Measurements from ENCODE around the gene NOL3.

The NOL3 gene

DNA sequence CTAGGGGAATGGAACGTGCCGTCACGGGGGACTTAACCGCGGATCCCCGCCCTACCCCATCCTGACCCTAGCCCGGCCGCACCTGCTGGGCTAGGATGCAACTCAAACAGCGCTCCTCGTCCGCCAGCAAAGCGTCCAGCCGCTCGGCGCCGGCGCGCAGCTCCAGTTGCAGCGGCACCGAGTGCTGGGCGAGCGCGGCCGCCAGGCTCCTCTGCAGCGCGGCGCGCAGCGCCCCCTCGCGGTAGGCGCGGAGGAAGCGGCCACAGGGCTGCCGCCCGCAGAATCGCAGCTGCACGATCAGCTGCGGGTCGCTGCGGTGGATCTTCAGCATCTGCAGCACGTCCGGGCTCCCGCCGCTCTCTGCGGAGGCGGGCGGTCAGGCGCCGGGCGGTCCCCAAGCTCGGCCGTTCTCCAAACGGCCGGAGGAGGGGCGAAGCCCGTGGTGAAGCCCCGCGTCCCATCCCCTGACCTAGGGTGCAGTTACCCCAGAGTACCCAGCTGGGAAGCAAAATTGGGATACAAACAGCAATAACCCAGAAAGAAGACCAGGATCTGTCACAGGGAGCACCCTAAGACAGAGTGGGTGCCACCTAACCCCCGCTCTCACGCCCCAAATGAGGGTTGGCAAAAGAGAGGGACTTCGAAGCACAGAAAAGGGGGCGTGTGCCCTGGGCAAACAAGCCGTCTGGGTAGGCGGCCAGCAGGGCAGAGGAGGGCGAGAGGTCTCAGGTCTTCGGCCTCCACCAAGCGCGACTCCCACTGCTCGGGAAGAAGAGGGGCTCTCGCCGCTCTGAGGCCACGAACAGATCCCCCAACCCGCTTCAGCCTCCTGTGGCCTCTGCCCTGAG lies 14.8 kb upstream of the NOL3 start:
- DNase-seq = peak; percentile 85

DNA sequence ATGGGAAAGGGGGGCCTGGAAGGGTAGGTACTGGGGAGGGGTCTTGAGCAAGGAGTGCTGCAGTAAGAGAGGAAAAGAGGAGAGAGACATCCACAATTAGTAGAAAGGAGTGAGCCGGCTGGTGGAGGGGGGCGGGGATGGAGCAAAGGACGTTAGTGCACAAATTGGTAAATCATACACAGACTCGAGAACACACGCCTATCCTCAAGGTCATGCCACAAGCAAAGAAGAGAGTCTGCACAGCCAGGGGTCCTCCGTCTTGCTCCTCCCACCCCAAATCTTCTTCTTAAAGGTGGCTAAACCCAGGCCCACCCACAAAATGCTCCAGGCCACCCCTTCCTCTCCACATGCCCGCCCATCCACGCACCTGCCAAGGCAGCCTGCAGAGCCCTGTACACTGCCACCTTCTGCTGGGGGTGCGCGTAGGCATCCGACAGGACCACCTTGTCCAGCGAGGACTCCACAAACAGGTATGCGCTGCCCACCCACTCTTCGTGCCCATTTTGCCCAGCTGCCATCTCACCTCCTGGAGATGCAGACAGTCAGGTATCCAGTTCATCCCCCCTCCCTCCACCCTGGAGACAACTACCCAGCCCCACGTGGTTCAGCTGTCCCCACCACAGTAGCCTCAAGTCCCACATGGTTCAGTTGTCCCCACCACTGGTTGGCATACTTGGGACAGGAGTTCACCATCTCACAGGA lies 14.0 kb upstream of the NOL3 start:
- no peak for DNase-seq

DNA sequence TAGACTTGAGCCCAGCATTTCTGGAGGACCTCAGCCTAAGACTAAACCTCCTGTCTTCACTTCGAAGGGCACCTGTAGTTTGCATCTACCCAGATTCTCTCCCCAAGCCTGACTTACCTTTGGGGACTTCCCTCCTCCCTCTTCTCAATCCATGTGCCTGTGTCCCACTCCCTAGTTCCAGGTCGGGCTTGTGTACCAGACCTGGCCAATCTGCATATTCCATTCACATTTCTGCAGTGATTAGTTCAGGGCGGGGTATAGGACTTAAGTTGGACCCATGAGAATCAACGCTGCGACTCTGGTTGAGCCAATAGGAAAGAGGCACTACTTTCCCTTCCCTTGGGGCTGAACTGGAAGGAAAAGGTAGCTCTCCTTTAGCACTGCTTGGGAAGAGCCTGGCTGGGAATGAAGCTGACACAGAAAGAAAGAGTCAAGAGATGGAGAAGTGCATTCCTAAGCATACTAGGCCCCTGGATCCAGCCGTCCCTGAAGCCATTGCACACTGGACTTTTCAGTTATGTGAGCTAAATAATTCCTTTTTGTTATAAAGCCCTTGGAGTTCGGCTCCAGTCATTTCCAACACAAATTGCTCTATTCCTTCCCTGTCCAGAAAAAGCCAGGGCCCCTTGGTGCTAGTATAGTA lies 13.1 kb upstream of the NOL3 start:
- no peak for DNase-seq

DNA sequence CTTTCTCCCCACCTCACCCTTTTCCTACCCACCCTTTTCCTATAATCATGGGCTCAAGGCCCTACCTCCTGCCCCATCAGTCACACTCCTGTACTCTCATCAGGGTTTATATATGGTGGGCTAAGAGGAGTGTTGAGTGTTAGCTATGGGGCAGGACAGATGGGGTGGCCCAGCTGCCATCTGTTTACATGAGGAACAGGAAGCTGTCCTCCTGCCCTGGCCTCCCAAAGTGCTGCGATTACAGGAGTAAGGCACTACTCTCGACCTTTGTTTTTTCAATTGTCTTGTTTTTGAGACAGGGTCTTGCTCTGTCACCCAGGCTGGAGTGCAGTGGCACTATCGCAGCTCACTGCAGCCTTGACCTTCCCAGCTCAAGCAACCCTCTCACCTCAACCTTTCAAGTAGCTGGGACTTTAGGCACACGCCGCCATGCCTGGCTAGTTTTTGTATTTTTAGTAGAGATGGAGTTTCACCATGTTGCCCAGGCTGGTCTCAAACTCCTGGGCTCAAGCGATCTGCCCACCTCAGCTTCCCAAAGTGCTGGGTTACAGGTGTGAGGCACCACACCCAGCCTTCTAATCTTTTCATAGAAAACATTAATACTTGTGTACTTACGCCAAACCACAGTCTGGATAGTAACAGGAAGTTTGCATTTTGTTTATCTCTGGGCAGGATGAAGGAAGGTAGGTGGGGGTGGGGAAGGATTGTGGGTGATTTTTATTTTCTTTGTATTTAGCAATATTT lies 12.3 kb upstream of the NOL3 start:
- DNase-seq = no peak

DNA sequence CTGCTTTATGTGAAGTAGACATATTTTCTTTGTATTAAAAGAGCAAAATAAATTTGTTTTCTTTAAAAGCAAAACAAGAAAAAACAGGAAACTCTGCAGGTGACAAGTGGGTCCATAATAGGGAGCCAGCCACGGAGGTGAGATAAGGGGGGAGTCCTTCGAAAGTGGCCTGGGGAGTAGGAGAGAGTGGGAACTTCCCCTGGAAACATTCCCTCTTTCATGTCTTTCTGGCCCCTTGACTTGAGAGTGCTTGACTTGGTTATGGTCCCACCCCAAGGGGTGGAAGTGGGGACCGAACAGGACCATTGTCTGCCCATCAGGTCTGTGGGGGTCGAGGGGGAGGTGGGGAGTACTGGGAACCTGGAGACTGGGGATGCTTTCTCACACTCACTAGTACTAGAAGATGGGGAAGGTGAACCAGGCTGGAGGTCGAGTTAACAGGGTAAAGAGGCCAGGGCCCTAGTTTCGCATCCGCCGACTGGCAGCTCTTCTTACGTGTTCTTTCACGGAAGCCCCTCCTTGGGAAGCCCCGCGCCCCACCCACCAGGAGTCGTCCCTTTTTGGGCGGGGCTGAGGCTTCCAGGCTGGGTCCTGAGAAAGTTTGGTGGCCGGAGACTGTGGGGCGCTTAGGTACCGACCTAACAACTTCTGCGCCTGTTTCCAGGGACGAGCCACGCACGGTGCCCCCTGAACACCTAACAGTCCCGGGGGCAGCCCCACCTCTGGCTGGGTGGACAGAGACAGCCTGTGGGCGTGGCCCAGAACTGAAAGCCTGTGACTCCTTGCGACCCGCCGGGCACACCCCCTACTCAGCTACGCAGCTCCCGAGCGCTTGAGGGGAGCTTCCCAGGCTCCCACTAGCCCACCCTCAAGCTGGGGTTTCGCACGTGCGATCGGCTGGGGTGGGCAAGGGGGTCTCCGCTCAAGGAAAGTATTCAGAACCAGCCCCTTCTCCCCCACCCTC lies 11.4 kb upstream of the NOL3 start:
- DNase-seq = no peak

DNA sequence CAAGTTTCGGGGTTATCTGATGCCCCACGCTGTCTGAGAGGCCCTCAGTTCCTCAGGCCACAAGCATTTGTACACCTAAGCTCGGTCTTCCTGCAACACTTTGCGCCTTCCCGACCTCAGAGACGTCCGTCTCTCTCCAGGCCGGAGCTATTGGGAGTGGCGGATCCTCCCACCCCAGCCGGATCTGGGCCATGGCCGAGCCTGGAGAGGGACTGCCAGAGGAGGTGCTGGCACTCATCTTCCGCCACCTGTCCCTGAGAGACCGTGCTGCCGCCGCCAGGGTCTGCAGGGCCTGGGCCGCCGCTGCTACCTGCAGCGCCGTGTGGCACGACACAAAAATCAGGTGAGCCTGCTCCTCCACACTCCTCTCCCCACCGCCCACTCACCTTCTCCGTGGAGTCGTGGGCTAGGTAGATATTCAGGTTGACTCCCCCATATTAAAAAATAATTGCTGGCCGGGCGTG lies 8.7 kb upstream of the NOL3 start:
- no peak for DNase-seq

DNA sequence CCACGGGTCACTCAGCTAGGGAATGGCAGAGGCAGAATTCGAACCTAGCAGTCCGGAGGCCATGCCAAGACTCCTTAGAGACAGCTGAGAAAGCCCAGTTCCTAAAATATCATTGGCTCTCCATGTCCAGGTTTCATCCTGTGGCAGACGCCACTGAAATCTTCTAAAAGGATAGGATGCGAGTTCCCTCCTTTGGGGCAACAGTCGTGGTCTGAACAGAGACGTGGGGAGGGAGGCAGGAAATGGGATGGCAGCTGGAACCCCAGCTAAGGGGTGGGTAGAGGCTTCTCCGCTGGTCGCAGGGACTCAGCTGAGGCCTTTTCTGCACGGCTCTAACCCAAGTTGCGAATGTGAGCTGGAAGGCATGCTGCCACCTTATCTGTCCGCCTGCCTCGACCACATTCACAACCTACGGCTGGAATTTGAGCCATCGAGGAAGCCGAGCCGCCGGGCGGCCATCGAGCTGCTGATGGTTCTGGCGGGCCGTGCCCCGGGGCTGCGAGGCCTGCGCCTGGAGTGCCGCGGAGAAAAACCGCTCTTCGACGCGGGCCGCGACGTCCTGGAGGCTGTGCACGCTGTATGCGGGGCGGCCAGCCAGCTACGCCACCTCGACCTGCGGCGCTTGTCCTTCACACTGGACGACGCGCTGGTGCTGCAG lies 7.7 kb upstream of the NOL3 start:
- DNase-seq = no peak

DNA sequence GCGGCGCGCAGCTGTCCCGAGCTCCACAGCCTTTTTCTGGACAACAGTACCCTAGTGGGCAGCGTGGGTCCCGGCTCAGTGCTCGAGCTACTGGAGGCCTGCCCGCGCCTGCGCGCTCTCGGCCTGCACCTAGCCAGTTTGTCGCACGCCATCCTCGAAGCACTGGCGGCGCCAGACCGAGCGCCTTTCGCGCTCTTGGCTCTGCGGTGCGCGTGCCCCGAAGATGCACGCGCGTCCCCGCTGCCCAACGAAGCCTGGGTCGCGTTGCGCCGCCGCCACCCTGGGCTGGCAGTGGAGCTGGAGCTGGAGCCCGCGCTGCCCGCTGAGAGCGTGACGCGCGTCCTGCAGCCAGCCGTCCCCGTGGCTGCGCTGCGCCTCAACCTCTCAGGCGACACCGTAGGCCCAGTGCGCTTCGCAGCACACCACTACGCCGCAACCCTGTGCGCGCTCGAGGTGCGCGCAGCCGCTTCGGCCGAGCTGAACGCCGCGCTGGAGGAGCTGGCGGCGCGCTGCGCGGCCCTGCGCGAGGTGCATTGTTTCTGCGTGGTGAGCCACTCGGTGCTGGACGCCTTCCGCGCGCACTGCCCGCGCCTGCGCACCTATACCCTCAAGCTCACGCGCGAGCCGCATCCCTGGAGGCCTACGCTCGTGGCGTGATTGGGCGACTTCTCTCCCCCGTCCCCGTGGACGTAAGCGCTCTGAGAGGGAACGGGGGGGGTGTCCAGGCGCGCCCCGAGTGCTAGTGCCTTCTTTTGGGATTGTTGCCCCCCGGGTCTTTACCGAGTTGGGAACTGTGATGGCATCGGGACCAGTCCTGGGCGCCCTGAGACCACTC lies 7.0 kb upstream of the NOL3 start:
- DNase-seq = peak; percentile 34

DNA sequence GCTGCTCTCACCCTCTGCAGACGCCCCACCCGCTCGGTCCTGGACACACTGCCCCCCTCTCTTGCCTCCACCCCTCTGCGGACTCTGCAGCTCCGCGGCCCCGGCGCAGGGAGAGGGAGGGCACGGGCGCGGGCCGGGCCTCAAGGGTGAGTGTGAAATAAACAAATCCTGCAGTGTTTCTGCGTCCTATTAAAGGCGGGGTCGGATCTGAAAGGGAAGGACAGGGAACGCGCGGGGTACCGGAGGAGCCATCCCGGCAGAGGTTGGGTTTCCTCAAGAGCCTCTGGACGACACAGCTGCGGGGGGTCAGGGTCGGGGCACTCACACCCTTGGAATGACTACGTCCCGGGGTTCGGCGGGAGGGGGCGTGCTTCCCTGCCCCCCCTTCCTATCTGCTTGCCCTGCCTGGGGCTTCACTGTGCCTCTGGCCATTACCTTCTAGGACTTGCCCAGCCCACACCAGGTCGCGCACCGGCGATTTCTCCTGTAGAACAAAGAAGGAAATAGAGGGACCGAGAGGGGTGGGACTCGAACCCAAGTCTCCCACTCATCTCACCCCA lies 6.3 kb upstream of the NOL3 start:
- peak; percentile 33 for DNase-seq

DNA sequence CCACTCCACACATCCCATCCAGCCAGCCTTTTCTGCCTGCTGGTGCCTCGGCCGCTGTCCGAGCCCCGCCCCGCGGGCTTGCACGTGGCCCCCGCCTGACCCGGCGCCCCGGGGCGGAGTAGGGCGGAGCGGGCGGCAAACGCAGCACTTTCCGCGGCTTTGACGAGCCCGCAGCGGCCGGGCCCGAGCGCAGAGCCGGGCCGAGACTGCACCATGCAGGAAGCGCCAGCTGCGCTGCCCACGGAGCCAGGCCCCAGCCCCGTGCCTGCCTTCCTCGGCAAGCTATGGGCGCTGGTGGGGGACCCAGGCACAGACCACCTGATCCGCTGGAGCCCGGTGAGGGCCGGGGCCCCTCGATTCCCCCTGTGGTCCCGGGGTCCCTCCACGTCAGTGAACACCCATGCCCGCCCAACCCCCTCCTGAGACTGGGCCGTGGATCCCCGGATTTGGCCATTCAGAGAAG lies 5.7 kb upstream of the NOL3 start, which contains the start of gene HSF4:
HSF4 (plus strand) TSS at position 147 of the 463 bp plus-strand sequence; CDS start at position 214, 67 bp downstream.
- peak; percentile 29 for DNase-seq

DNA sequence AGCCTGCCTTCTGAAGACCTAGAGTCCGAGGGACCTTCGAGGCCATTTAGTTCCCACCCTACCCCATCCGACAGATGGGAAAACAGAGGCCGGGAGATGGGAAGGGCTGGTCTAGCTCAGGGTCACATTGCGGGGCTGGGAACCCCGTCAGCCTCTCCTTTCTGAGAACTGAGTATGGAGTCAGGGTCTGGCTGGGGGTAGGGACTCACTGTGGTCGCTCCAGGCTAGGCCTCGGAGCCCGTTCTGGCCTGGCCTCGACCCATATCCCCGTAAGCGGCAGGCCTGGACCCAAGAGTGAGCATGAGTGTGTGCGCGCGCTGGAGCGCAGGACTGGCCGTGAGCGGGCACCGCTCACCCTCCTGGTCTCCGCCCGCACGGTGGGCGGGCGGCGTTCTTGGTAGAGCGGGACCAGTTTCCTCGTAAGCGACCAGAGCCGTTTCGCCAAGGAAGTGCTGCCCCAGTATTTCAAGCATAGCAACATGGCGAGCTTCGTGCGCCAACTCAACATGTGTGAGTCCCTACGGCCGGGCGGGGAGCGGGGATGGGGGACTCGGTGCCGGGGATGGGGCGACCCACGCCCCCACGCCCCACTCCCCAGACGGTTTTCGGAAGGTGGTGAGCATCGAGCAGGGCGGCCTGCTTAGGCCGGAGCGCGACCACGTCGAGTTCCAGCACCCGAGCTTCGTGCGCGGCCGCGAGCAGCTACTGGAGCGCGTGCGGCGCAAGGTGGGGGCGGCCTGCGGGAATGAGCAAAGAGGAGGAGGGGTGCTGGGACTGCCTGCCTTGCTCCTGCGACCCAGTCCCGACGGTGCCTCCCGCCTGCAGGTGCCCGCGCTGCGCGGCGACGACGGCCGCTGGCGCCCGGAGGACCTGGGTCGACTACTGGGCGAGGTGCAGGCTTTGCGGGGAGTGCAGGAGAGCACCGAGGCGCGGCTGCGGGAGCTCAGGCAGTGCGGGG lies 4.9 kb upstream of the NOL3 start:
- DNase-seq = no peak

DNA sequence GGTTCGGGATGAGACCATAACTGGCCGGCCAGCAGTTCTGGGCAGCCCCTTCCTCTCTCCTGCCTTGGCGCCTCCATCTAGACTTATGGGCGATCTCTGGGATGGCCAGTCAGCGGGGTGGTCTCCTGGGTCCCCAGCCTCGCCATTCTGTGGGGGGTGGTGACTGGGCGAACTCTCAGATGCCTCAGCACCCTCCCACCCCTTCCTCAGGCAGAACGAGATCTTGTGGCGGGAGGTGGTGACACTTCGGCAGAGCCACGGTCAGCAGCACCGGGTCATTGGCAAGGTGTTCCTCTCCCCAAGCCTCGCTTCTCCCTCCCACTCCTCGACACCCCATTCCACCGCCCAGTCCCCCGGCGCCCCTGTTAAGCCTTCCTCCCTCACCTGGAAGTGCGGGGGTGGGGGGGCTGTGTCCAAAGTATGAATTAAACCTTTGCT lies 4.2 kb upstream of the NOL3 start:
- no peak for DNase-seq

DNA sequence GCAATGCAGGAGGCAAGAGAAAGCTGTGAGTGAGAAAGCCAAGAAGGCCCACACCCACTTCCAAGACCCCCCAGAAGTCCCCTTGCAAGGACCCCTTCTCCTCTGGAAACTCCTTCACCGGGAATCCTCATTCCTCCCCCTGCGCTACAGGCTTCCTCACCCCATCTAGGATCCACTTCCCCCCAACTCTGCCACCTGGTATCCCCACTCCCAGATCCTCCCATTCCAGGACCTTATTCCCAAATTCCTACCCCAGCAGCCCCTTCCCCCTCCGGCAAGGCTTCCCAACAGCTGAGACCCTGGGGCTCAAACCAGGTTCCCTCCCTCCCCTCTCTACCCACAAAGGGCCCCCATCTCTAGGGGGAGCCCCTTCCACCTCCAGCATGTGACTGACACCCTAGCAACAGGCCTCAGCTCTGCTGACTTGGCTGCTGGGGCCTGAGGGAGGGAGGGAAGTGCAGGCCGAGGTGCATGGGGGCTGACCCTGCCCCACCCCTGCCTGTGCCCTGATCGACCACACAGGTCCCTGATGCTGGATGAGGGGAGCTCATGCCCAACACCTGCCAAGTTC lies 3.7 kb upstream of the NOL3 start:
- DNase-seq = no peak

DNA sequence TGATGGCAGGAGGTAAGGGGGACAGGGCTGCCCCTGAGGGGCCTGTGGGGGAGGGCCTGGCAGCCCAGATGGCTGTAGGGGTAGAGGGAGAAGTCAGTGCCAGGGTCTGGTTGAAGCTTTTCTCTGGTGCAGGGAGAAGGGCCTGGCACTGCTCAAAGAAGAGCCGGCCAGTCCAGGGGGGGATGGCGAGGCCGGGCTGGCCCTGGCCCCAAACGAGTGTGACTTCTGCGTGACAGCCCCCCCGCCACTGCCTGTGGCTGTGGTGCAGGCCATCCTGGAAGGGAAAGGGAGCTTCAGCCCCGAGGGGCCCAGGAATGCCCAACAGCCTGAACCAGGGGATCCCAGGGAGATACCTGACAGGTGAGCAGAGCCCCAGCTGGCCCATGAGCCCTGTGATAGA lies 2.8 kb upstream of the NOL3 start:
- DNase-seq = no peak

DNA sequence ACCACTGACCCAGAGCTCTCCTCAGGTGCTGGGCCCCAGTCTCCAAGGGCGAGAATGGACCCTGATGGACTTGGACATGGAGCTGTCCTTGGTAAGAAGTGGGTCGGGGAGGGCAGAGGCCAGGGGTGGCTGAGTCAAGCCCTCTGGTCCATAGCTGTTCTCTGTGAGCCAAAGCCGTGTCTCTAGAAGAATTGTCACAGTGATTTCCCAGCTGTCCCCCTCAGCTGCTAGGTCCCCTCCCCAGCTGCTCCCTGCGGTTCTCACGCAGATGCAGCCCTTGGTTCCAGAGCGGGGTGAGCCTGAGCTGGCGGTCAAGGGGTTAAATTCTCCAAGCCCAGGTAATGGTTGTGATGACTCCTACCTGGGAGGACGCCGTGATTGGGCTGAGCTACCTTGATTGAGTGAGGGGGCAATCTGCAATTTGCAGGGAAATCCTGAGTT lies 1.3 kb upstream of the NOL3 start:
- DNase-seq = no peak

DNA sequence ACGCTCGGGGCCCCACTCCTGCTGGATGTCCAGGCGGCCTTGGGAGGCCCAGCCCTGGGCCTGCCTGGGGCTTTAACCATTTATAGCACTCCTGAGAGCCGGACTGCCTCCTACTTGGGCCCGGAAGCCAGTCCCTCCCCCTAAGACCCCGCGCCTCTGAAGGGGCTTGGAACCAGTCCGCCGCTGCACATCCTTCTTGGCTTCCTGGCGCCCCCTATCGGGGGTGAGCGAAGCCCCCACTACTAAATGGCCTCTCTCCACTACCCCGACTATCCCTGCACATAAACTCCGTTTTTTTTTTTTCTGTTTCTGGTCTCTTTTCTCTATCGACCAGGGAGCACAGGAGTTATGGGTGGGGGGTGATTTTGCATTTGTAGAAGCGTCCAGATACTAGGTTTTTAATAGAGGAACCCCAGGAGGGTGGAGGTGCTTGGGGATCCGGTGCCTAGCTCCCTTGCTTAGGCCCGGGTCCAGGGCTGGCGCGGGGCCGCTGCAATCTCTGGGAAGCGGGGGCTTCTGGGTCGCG lies 633 bp upstream of the NOL3 start:
- DNase-seq = peak; percentile 34

DNA sequence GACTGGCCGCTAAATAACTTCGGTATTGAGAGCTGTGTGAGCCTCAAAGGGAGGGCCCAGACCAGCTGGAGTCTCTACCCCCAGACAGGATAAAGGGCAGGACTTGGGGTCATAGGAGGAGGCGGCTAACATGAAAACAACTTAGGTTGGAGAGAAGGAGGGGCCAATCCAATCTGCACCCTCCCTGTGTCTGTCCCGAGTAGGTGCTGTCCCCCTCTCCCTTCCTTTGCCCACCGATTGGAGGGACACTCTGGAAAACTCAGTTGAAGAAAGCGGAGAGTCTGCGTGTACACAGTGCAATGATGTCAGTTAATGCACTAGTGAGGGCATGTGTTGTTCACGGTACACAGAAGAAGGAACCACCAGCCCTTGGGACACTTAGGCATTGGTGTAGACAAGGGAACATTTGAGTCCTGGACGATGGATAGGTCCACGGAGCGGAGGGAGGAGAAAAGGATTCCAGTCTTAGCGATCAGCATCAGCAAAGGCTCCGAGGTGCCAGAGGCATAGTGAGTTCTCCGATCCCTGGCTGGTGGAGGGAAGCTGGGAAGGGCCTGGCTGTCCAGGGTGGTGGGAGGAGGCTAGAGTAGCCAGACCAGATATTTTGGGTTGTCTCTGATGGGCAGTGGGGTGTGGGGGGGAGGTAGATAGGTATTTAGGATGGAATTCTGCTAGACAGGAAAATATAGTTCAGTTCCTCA lies 761 bp downstream of the NOL3 start:
- no peak for DNase-seq

All from femur (tissue), 1 donor.